OCI-LY7 (cell line): ENCODE data around the gene ADAMTSL2. TPM values are rescaled to one million over a fixed set of nuclear protein-coding genes. Genes with fewer than 3 reads are reported as not detected.

Source experiments
- BruUV-seq: library from RNA; stranded (reverse); fragments of 400-500 nt; replicated peaks from 2 replicates; lab custom pipeline; 2021; lab: Mats Ljungman, UMichigan
- CTCF ChIA-PET: fragments of 300-600 bp; sonication (Branson Sonifier 250); formaldehyde crosslinking; loops from one replicate; lab custom pipeline; 2022; ENCODE audit warnings: antibody characterized with exemption; ENCODE audit not compliant: unreplicated experiment; lab: Charles Lee
- POLR2A ChIA-PET: fragments of 300-600 bp; sonication (Branson Sonifier 250); formaldehyde crosslinking; loops from one replicate; lab custom pipeline; 2022; ENCODE audit warnings: antibody characterized with exemption; lab: Charles Lee
- DNase-seq: peaks from one replicate; pipeline ENCODE4 v3.0.0-alpha.2; 2015; ENCODE audit warnings: low spot score
- H2AFZ ChIP-seq: fragments of 200-600 bp; sonication (generic), shearing (Covaris generic); 2 replicates; pipeline ENCODE4 v1.6.1; 2014; ENCODE audit warnings: mild to moderate bottlenecking, antibody characterized with exemption, low read length, moderate library complexity
- H3K27ac ChIP-seq: fragments of 200-600 bp; sonication (generic); 2 replicates; pipeline ENCODE4 v1.5.1; 2014; ENCODE audit warnings: mixed run types, low read depth, mild to moderate bottlenecking, moderate library complexity, low read length, inconsistent platforms; ENCODE audit not compliant: poor library complexity, severe bottlenecking
- H3K36me3 ChIP-seq: fragments of 200-600 bp; sonication (generic); 2 replicates; pipeline ENCODE4 v1.6.1; 2014; ENCODE audit warnings: mild to moderate bottlenecking, antibody characterized with exemption, low read length, moderate library complexity, mixed read lengths; ENCODE audit not compliant: insufficient read depth
- H3K4me1 ChIP-seq: fragments of 200-600 bp; sonication (generic); 2 replicates; pipeline ENCODE4 v1.5.1; 2014; ENCODE audit warnings: mild to moderate bottlenecking, low read length; ENCODE audit not compliant: insufficient read depth, poor library complexity, severe bottlenecking
- H3K4me2 ChIP-seq: fragments of 200-600 bp; sonication (generic); 2 replicates; pipeline ENCODE4 v1.6.1; 2014; ENCODE audit warnings: mild to moderate bottlenecking, low read length
- H3K4me3 ChIP-seq: fragments of 200-600 bp; sonication (generic); 2 replicates; pipeline ENCODE4 v1.5.1; 2014; ENCODE audit warnings: mild to moderate bottlenecking, low read depth, low read length; ENCODE audit not compliant: poor library complexity, severe bottlenecking
- H3K79me2 ChIP-seq: fragments of 200-600 bp; sonication (generic); 2 replicates; pipeline ENCODE4 v1.6.1; 2016; ENCODE audit warnings: low read depth, mild to moderate bottlenecking, low read length, moderate library complexity, mixed read lengths; ENCODE audit not compliant: insufficient read depth
- H3K9me2 ChIP-seq: fragments of 200-600 bp; sonication (generic); 2 replicates; pipeline ENCODE4 v1.6.1; 2016; ENCODE audit warnings: mild to moderate bottlenecking, low read length, mixed read lengths; ENCODE audit not compliant: insufficient read depth
- H3K9me3 ChIP-seq: fragments of 200-600 bp; sonication (generic); 2 replicates; pipeline ENCODE4 v1.6.1; 2014; ENCODE audit warnings: mild to moderate bottlenecking, mixed run types, low read length, mixed read lengths
- H4K20me1 ChIP-seq: fragments of 200-600 bp; sonication (generic); 2 replicates; pipeline ENCODE4 v1.6.1; 2014; ENCODE audit warnings: mild to moderate bottlenecking, antibody characterized with exemption, low read length, moderate library complexity, mixed read lengths; ENCODE audit not compliant: insufficient read depth
- EZH2phosphoT487 ChIP-seq: fragments of 200-600 bp; sonication (generic); IDR thresholded peaks from 2 replicates; pipeline ENCODE4 v1.6.1; 2018; ENCODE audit warnings: low read depth, borderline replicate concordance, mild to moderate bottlenecking, mixed run types, antibody characterized with exemption, low read length, moderate library complexity, mixed read lengths
- intact Hi-C: fragments of 100-400 bp; cut with micrococcal nuclease; formaldehyde crosslinking; loops from one replicate; pipeline ENCODE4 v1.10.0; 2022; ENCODE audit not compliant: unreplicated experiment
- total RNA-seq, 2 experiments: library from RNA; depleted of rRNA in 1 of 2; stranded (reverse); fragments of >200 nt in 1 of 2; shearing (Covaris generic) in 1 of 2; gene quantifications; 2 replicates each; pipeline ENCODE4 v1.2.3, GENCODE V29; 2014 to 2022
- TF ChIP-seq, protein P1 (sequence below): fragments of 200-600 bp; sonication (generic); conservative IDR thresholded peaks from 2 replicates; pipeline ENCODE4 v1.5.1; 2014; ENCODE audit warnings: mild to moderate bottlenecking, antibody characterized with exemption, low read length, moderate library complexity, mixed read lengths

Gene ADAMTSL2
- total RNA-seq, 2 experiments from 2014 or later: 0.88 TPM; not detected in 1

DNA sequence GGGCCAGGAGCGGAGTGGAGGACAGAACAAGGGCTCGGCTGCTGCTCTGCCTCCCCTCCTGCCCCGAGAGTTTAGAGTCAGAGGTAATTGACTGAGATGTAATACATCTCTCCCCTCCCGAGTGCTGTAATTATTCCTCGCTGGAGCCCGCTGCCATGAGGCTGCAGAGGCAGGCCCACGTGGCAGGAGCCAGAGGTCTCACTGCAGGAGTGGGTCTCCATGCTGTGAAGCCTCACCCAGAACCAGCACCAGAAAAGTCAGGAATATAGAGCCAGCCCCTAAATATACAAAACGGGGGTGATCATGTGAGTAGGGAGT is 72.2 kb downstream of the ADAMTSL2 start:
- CTCF ChIA-PET: no interaction called here
- no TSS peak for BruUV-seq

DNA sequence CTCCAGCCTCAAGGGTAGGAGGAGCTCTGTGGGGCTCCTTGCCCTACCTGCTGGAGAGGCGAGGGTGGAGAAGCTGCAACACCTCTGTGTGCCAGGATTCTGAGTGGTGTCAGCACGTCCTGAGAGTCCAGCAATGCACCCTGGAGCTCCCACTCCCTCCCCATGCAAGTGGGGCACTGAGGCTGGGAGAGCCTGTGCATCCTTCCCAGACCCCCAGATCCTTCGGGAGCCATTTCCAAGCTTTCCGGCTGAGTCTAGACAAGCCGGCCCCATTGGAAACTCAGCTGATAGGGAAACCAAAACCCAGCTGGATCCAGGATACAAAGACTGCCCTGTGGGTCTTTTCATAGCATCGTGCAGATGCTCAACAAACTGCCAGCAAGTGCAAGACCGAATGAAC is 72.9 kb downstream of the ADAMTSL2 start:
- H3K4me3 ChIP-seq: no peak overlapping the region
- no peak overlapping the region for H3K27ac ChIP-seq
- no peaks in the 10 kb centered on the region for H3K36me3 ChIP-seq
- no peaks in the 10 kb centered on the region for H3K79me2 ChIP-seq
- no peak overlapping the region for H3K4me2 ChIP-seq
- CTCF ChIA-PET: no interaction called here
- DNase-seq: no peak
- POLR2A ChIA-PET: no interaction called here
- no peaks in the 10 kb centered on the region for H4K20me1 ChIP-seq
- H3K9me3 ChIP-seq: no peaks in the 10 kb centered on the region
- BruUV-seq: no TSS peak
- H3K9me2 ChIP-seq: no peaks in the 10 kb centered on the region
- intact Hi-C loops: no loop called here
- H3K4me1 ChIP-seq: peaks cover 12% of the 10 kb centered on the region
- no peak for TF ChIP-seq EZH2phosphoT487
- TF ChIP-seq, protein P1, sequence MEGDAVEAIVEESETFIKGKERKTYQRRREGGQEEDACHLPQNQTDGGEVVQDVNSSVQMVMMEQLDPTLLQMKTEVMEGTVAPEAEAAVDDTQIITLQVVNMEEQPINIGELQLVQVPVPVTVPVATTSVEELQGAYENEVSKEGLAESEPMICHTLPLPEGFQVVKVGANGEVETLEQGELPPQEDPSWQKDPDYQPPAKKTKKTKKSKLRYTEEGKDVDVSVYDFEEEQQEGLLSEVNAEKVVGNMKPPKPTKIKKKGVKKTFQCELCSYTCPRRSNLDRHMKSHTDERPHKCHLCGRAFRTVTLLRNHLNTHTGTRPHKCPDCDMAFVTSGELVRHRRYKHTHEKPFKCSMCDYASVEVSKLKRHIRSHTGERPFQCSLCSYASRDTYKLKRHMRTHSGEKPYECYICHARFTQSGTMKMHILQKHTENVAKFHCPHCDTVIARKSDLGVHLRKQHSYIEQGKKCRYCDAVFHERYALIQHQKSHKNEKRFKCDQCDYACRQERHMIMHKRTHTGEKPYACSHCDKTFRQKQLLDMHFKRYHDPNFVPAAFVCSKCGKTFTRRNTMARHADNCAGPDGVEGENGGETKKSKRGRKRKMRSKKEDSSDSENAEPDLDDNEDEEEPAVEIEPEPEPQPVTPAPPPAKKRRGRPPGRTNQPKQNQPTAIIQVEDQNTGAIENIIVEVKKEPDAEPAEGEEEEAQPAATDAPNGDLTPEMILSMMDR: no peak
- H2AFZ ChIP-seq: no peak overlapping the region

More for the DNA sequence above, 72.2 kb downstream of the ADAMTSL2 start:
- no peaks in the 10 kb centered on the region for H3K79me2 ChIP-seq
- no peak overlapping the region for H3K27ac ChIP-seq
- no peaks in the 10 kb centered on the region for H3K9me2 ChIP-seq
- H4K20me1 ChIP-seq: no peaks in the 10 kb centered on the region
- DNase-seq: no peak
- peaks cover 12% of the 10 kb centered on the region for H3K4me1 ChIP-seq
- H2AFZ ChIP-seq: no peak overlapping the region
- H3K4me2 ChIP-seq: no peak overlapping the region
- H3K4me3 ChIP-seq: no peak overlapping the region
- TF ChIP-seq, protein P1: no peak
- TF ChIP-seq EZH2phosphoT487: no peak
- no peaks in the 10 kb centered on the region for H3K36me3 ChIP-seq
- no peaks in the 10 kb centered on the region for H3K9me3 ChIP-seq
- intact Hi-C loops: no loop called here
- POLR2A ChIA-PET: no interaction called here

DNA sequence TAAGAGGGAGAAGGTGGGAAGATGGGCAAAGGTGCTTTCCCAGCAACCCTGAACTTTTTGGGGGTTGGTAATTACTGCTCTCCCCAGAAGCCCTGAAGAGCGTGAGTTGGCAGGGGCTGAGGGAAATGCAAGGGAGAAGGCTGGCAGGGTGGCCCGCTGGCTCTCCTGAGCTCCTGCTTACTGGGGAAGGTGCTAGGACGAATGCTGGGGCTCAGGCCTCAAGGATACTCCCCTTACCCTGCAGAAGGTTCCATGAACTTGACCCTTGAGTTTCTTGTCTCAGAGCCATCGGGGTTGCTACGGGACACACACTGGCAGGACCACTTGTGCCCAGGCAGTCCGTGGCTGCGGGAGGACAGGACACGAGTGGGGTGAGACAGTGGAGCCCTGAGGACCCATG is 73.5 kb downstream of the ADAMTSL2 start:
- Histone ChIP-seq H3K9me2 (no peaks in the 10 kb centered on the region), H3K36me3 (no peaks in the 10 kb centered on the region), H3K9me3 (no peaks in the 10 kb centered on the region), H3K4me1 (peaks cover 12% of the 10 kb centered on the region), H3K4me2 (no peak overlapping the region), H4K20me1 (no peaks in the 10 kb centered on the region), H3K4me3 (no peak overlapping the region), H3K27ac (no peak overlapping the region), H3K79me2 (no peaks in the 10 kb centered on the region), H2AFZ (no peak overlapping the region)
- CTCF ChIA-PET: no interaction called here
- BruUV-seq: no TSS peak
- TF ChIP-seq EZH2phosphoT487: no peak
- TF ChIP-seq, protein P1: no peak
- intact Hi-C loops: no loop called here
- DNase-seq: no peak
- POLR2A ChIA-PET: interaction anchor here (0.7 kb wide), 1 partner anchor 10 kb away, joined by 3 read pairs; no protein-coding TSS in a partner anchor
